NK-92 (cell line): ENCODE results near the gene TRAF1.

Source experiments
- DNase-seq: peaks from one replicate; lab custom pipeline; 2025; ENCODE audit not compliant: unreplicated experiment; lab: John Stamatoyannopoulos, UW

The TRAF1 gene

GRCh38 chr9:120872791-120873502 lies 53.6 kb downstream of the TRAF1 start:
- no peak for DNase-seq

GRCh38 chr9:120870206-120870605 lies 56.4 kb downstream of the TRAF1 start:
- DNase-seq, result no peak

GRCh38 chr9:120869726-120870125 lies 56.9 kb downstream of the TRAF1 start:
- DNase-seq, result no peak

GRCh38 chr9:120869360-120869687 lies 57.3 kb downstream of the TRAF1 start:
- DNase-seq, result no peak

GRCh38 chr9:120868676-120869359 lies 57.8 kb downstream of the TRAF1 start:
- DNase-seq, result peak; percentile 82

GRCh38 chr9:120868339-120868675 lies 58.3 kb downstream of the TRAF1 start:
- DNase-seq, result no peak

- DNase-seq, result no peak
These were observed 58.8 kb downstream of the TRAF1 start for GRCh38 chr9:120867676-120868338.

GRCh38 chr9:120866651-120867050 lies 59.9 kb downstream of the TRAF1 start:
- DNase-seq, result no peak

- DNase-seq, result no peak
These were observed 60.8 kb downstream of the TRAF1 start for GRCh38 chr9:120865809-120866208.

- DNase-seq, result no peak
These were observed 61.4 kb downstream of the TRAF1 start for GRCh38 chr9:120865176-120865575.

GRCh38 chr9:120864719-120865118 lies 61.9 kb downstream of the TRAF1 start:
- no peak for DNase-seq

- no peak for DNase-seq
These were observed 62.8 kb downstream of the TRAF1 start for GRCh38 chr9:120863833-120864232.

- no peak for DNase-seq
These were observed 64.1 kb downstream of the TRAF1 start for GRCh38 chr9:120862452-120862851.

- DNase-seq, result no peak
These were observed 64.7 kb downstream of the TRAF1 start for GRCh38 chr9:120861935-120862334.

GRCh38 chr9:120860083-120860482 lies 66.5 kb downstream of the TRAF1 start:
- DNase-seq, result no peak

- no peak for DNase-seq
These were observed 67.2 kb downstream of the TRAF1 start for GRCh38 chr9:120859361-120859760.

- DNase-seq, result no peak
These were observed 68.7 kb downstream of the TRAF1 start for GRCh38 chr9:120857902-120858301.

GRCh38 chr9:120857481-120857880 lies 69.1 kb downstream of the TRAF1 start:
- DNase-seq, result no peak

- DNase-seq, result no peak
These were observed 69.9 kb downstream of the TRAF1 start for GRCh38 chr9:120856700-120857099.

- no peak for DNase-seq
These were observed 70.5 kb downstream of the TRAF1 start for GRCh38 chr9:120855827-120856670.

GRCh38 chr9:120854596-120855327 lies 71.8 kb downstream of the TRAF1 start:
- no peak for DNase-seq
